Esophagus muscularis mucosa (tissue), 4 donors: ENCODE measurements around the gene CD300LF.

Experiments
- CTCF ChIP-seq, 3 experiments: fragments of 200-600 bp in 2 of 3; fragments of 450-650 bp in 1 of 3; sonication (generic) in 2 of 3; IDR thresholded peaks; one replicate each; pipeline ENCODE4 v1.5.1; 2017 to 2019; ENCODE audit warnings: antibody characterized with exemption in 3 of 3, mild to moderate bottlenecking in 2 of 3, moderate library complexity in 1 of 3
- EP300 ChIP-seq: sonication (generic); formaldehyde crosslinking; IDR thresholded peaks from one replicate; pipeline ENCODE4 v1.6.1; 2017; ENCODE audit warnings: antibody characterized with exemption
- POLR2A ChIP-seq: fragments of 450-650 bp; IDR thresholded peaks from one replicate; pipeline ENCODE4 v1.6.1; 2017; ENCODE audit warnings: antibody characterized with exemption, moderate library complexity, mild to moderate bottlenecking, low read depth
- POLR2AphosphoS5 ChIP-seq, 2 donors: sonication (generic); formaldehyde crosslinking; IDR thresholded peaks; one replicate each; pipeline ENCODE4 v1.6.1; 2017; ENCODE audit warnings: antibody characterized with exemption in 2 of 2

- TF ChIP-seq POLR2A (no peak), CTCF (IDR thresholded peaks at IDR 0.05) (no peak), POLR2AphosphoS5 (IDR thresholded peaks at IDR 0.05) (no peak), EP300 (no peak)
These were observed 48.7 kb upstream of the CD300LF start for GRCh38 chr17:74761419-74761818.
